Vagina (tissue), 2 donors: ENCODE data around the gene GNG7. TPM values are rescaled to one million over a fixed set of nuclear protein-coding genes. Genes with fewer than 3 reads are reported as not detected.

ENCODE experiments used
- DNase-seq, 2 donors: peaks; one replicate each; pipeline ENCODE4 v3.0.0-alpha.2; 2017; ENCODE audit errors: extremely low spot score in 2 of 2
- H3K27ac ChIP-seq: fragments of 200-600 bp; sonication (generic); one replicate; pipeline ENCODE4 v1.5.1; 2019
- H3K27me3 ChIP-seq: fragments of 200-600 bp; sonication (generic); one replicate; pipeline ENCODE4 v1.5.1; 2019
- H3K36me3 ChIP-seq, 2 donors: fragments of 200-600 bp; sonication (generic); one replicate each; pipeline ENCODE4 v1.5.1; 2017 to 2019
- H3K4me1 ChIP-seq: fragments of 200-600 bp; sonication (generic); one replicate; pipeline ENCODE4 v1.5.1; 2019
- H3K4me3 ChIP-seq, 2 donors: fragments of 200-600 bp; sonication (generic); 1 replicate in 1 of 2; 2 replicates in 1 of 2; pipeline ENCODE4 v1.5.1; 2016 to 2019
- H3K9me3 ChIP-seq: fragments of 200-600 bp; sonication (generic); one replicate; pipeline ENCODE4 v1.5.1; 2019
- CTCF ChIP-seq, 3 experiments: fragments of 450-650 bp in 2 of 3; fragments of 200-600 bp in 1 of 3; sonication (generic) in 1 of 3; IDR thresholded peaks; one replicate each; pipeline ENCODE4 v1.5.1; 2017 to 2019; ENCODE audit warnings: antibody characterized with exemption in 3 of 3, mild to moderate bottlenecking in 2 of 3, moderate library complexity in 2 of 3
- POLR2A ChIP-seq, 2 donors: fragments of 450-650 bp; IDR thresholded peaks; one replicate each; pipeline ENCODE4 v1.6.1; 2017; ENCODE audit warnings: antibody characterized with exemption in 2 of 2, mild to moderate bottlenecking in 2 of 2, moderate library complexity in 2 of 2
- POLR2AphosphoS5 ChIP-seq, 2 donors: sonication (generic); formaldehyde crosslinking; IDR thresholded peaks; one replicate each; pipeline ENCODE4 v1.9.0; 2017; ENCODE audit warnings: antibody characterized with exemption in 2 of 2, mild to moderate bottlenecking in 2 of 2, low read depth in 1 of 2; ENCODE audit not compliant: insufficient read depth in 1 of 2
- intact Hi-C: fragments of 100-400 bp; cut with DNase I; formaldehyde crosslinking; loops from one replicate; pipeline ENCODE4 v1.15.1; 2023
- total RNA-seq: library from RNA; depleted of rRNA; stranded (reverse); fragments of >200 nt; gene quantifications from one replicate; pipeline ENCODE4 v1.2.3, GENCODE V29; 2016

The GNG7 gene
- total RNA-seq, 1 donor from 2014 or later, result 2.0 TPM

- intact Hi-C loops, result no loop called here
- Histone ChIP-seq H3K36me3 (no peaks in the 10 kb centered on the region), H3K27me3 (no peaks in the 10 kb centered on the region), H3K9me3 (no peaks in the 10 kb centered on the region), H3K4me1 (peaks cover 18% of the 10 kb centered on the region), H3K27ac (no peak overlapping the region), H3K4me3 (no peak overlapping the region)
- no peak for DNase-seq
- TF ChIP-seq POLR2A (IDR thresholded peaks at IDR 0.05) (no peak), CTCF (IDR thresholded peaks at IDR 0.05) (no peak), POLR2AphosphoS5 (IDR thresholded peaks at IDR 0.05; ENCODE audit: insufficient read depth in 1 of 2, low read depth in 1 of 2) (no peak)
Observed at GRCh38 chr19:2556221-2557092, 146.0 kb downstream of the GNG7 start.

- H3K4me1 ChIP-seq, result peaks cover 22% of the 10 kb centered on the region
- no peak overlapping the region for H3K4me3 ChIP-seq
- no peak for DNase-seq
- no peak for TF ChIP-seq CTCF (IDR thresholded peaks at IDR 0.05)
- TF ChIP-seq POLR2AphosphoS5 (IDR thresholded peaks at IDR 0.05; ENCODE audit: insufficient read depth in 1 of 2, low read depth in 1 of 2), result no peak
- no peak for TF ChIP-seq POLR2A (IDR thresholded peaks at IDR 0.05)
- intact Hi-C loops, result no loop called here
- H3K27ac ChIP-seq, result peak overlapping the region; percentile 21
- no peaks in the 10 kb centered on the region for H3K36me3 ChIP-seq
- no peaks in the 10 kb centered on the region for H3K9me3 ChIP-seq
- H3K27me3 ChIP-seq, result no peaks in the 10 kb centered on the region
Observed at GRCh38 chr19:2555422-2556220, 146.9 kb downstream of the GNG7 start.

- intact Hi-C loops, result no loop called here
- H3K27ac ChIP-seq, result peak overlapping the region; percentile 21
- DNase-seq, result no peak
- no peak overlapping the region for H3K4me3 ChIP-seq
- H3K4me1 ChIP-seq, result peaks cover 23% of the 10 kb centered on the region
- H3K27me3 ChIP-seq, result no peaks in the 10 kb centered on the region
- H3K36me3 ChIP-seq, result no peaks in the 10 kb centered on the region
- no peaks in the 10 kb centered on the region for H3K9me3 ChIP-seq
- TF ChIP-seq POLR2A (IDR thresholded peaks at IDR 0.05) (no peak), POLR2AphosphoS5 (IDR thresholded peaks at IDR 0.05; ENCODE audit: insufficient read depth in 1 of 2, low read depth in 1 of 2) (no peak), CTCF (IDR thresholded peaks at IDR 0.05) (no peak)
Observed at GRCh38 chr19:2554856-2555255, 147.6 kb downstream of the GNG7 start.

- intact Hi-C loops, result no loop called here
- no peaks in the 10 kb centered on the region for H3K27me3 ChIP-seq
- H3K4me3 ChIP-seq, result no peak overlapping the region
- H3K9me3 ChIP-seq, result no peaks in the 10 kb centered on the region
- no peak for DNase-seq
- TF ChIP-seq CTCF (IDR thresholded peaks at IDR 0.05), result no peak
- no peak for TF ChIP-seq POLR2AphosphoS5 (IDR thresholded peaks at IDR 0.05; ENCODE audit: insufficient read depth in 1 of 2, low read depth in 1 of 2)
- no peak for TF ChIP-seq POLR2A (IDR thresholded peaks at IDR 0.05)
- H3K4me1 ChIP-seq, result peaks cover 23% of the 10 kb centered on the region
- no peaks in the 10 kb centered on the region for H3K36me3 ChIP-seq
- H3K27ac ChIP-seq, result no peak overlapping the region
Observed at GRCh38 chr19:2553510-2553909, 149.0 kb downstream of the GNG7 start.
